Measurements from ENCODE around the gene CLDN34.

Gene CLDN34

GRCh38 chrX:9966775-9967408 lies at the start of gene CLDN34:
Gene CLDN34 (plus strand): TSS chrX:9967358. CDS start chrX:9967358, 0 bp downstream.
- Histone ChIP-seq H3K27me3 (ENCODE audit: insufficient read depth, low read length) (peaks cover 25% of the 10 kb centered on the region), H3K79me2 (ENCODE audit: control insufficient read depth, insufficient read depth, low read length, unreplicated experiment) (no peaks in the 10 kb centered on the region), H3K4me1 (ENCODE audit: control insufficient read depth, insufficient read depth, low read length, unreplicated experiment) (no peaks in the 10 kb centered on the region), H3K27ac (ENCODE audit: low read depth, low read length) (no peak within 1 kb of the TSS), H3K4me3 (ENCODE audit: low read depth, low read length) (no peak within 1 kb of the TSS), H3K36me3 (ENCODE audit: insufficient read depth, low read length) (no peaks in the 10 kb centered on the region), H2AFZ (ENCODE audit: low read length, unreplicated experiment) (no peak within 1 kb of the TSS)

- no peak overlapping the region for H2AFZ ChIP-seq (ENCODE audit: low read length, unreplicated experiment)
- no peaks in the 10 kb centered on the region for H3K36me3 ChIP-seq (ENCODE audit: insufficient read depth, low read length)
- no peak overlapping the region for H3K4me3 ChIP-seq (ENCODE audit: low read depth, low read length)
- H3K27ac ChIP-seq (ENCODE audit: low read depth, low read length), result no peak overlapping the region
- peaks cover 6% of the 10 kb centered on the region for H3K4me1 ChIP-seq (ENCODE audit: control insufficient read depth, insufficient read depth, low read length, unreplicated experiment)
- peaks cover 50% of the 10 kb centered on the region for H3K27me3 ChIP-seq (ENCODE audit: insufficient read depth, low read length)
- no peaks in the 10 kb centered on the region for H3K79me2 ChIP-seq (ENCODE audit: control insufficient read depth, insufficient read depth, low read length, unreplicated experiment)
These were observed 49.3 kb upstream of the CLDN34 start for GRCh38 chrX:9917861-9918260.

- H3K27ac ChIP-seq (ENCODE audit: low read depth, low read length), result no peak overlapping the region
- no peaks in the 10 kb centered on the region for H3K36me3 ChIP-seq (ENCODE audit: insufficient read depth, low read length)
- H3K4me3 ChIP-seq (ENCODE audit: low read depth, low read length), result no peak overlapping the region
- H3K4me1 ChIP-seq (ENCODE audit: control insufficient read depth, insufficient read depth, low read length, unreplicated experiment), result no peaks in the 10 kb centered on the region
- no peak overlapping the region for H2AFZ ChIP-seq (ENCODE audit: low read length, unreplicated experiment)
- no peaks in the 10 kb centered on the region for H3K79me2 ChIP-seq (ENCODE audit: control insufficient read depth, insufficient read depth, low read length, unreplicated experiment)
- peaks cover 44% of the 10 kb centered on the region for H3K27me3 ChIP-seq (ENCODE audit: insufficient read depth, low read length)
These were observed 47.5 kb upstream of the CLDN34 start for GRCh38 chrX:9919632-9920172.

- no peak overlapping the region for H2AFZ ChIP-seq (ENCODE audit: low read length, unreplicated experiment)
- no peaks in the 10 kb centered on the region for H3K4me1 ChIP-seq (ENCODE audit: control insufficient read depth, insufficient read depth, low read length, unreplicated experiment)
- H3K27ac ChIP-seq (ENCODE audit: low read depth, low read length), result no peak overlapping the region
- H3K79me2 ChIP-seq (ENCODE audit: control insufficient read depth, insufficient read depth, low read length, unreplicated experiment), result no peaks in the 10 kb centered on the region
- peaks cover 36% of the 10 kb centered on the region for H3K27me3 ChIP-seq (ENCODE audit: insufficient read depth, low read length)
- H3K36me3 ChIP-seq (ENCODE audit: insufficient read depth, low read length), result no peaks in the 10 kb centered on the region
- H3K4me3 ChIP-seq (ENCODE audit: low read depth, low read length), result no peak overlapping the region
These were observed 45.8 kb upstream of the CLDN34 start for GRCh38 chrX:9921407-9921806.

- Histone ChIP-seq H2AFZ (ENCODE audit: low read length, unreplicated experiment) (no peak overlapping the region), H3K4me1 (ENCODE audit: control insufficient read depth, insufficient read depth, low read length, unreplicated experiment) (no peaks in the 10 kb centered on the region), H3K36me3 (ENCODE audit: insufficient read depth, low read length) (no peaks in the 10 kb centered on the region), H3K27me3 (ENCODE audit: insufficient read depth, low read length) (peaks cover 24% of the 10 kb centered on the region), H3K79me2 (ENCODE audit: control insufficient read depth, insufficient read depth, low read length, unreplicated experiment) (no peaks in the 10 kb centered on the region), H3K27ac (ENCODE audit: low read depth, low read length) (no peak overlapping the region), H3K4me3 (ENCODE audit: low read depth, low read length) (no peak overlapping the region)
These were observed 43.8 kb upstream of the CLDN34 start for GRCh38 chrX:9923357-9923756.

GRCh38 chrX:9926002-9926401 lies 41.2 kb upstream of the CLDN34 start:
- Histone ChIP-seq H3K27me3 (ENCODE audit: insufficient read depth, low read length) (peaks cover 11% of the 10 kb centered on the region), H3K27ac (ENCODE audit: low read depth, low read length) (no peak overlapping the region), H3K79me2 (ENCODE audit: control insufficient read depth, insufficient read depth, low read length, unreplicated experiment) (no peaks in the 10 kb centered on the region), H2AFZ (ENCODE audit: low read length, unreplicated experiment) (no peak overlapping the region), H3K36me3 (ENCODE audit: insufficient read depth, low read length) (no peaks in the 10 kb centered on the region), H3K4me3 (ENCODE audit: low read depth, low read length) (no peak overlapping the region), H3K4me1 (ENCODE audit: control insufficient read depth, insufficient read depth, low read length, unreplicated experiment) (no peaks in the 10 kb centered on the region)

- H3K27me3 ChIP-seq (ENCODE audit: insufficient read depth, low read length), result peaks cover 14% of the 10 kb centered on the region
- no peaks in the 10 kb centered on the region for H3K36me3 ChIP-seq (ENCODE audit: insufficient read depth, low read length)
- H3K79me2 ChIP-seq (ENCODE audit: control insufficient read depth, insufficient read depth, low read length, unreplicated experiment), result no peaks in the 10 kb centered on the region
- H3K4me1 ChIP-seq (ENCODE audit: control insufficient read depth, insufficient read depth, low read length, unreplicated experiment), result no peaks in the 10 kb centered on the region
- no peak overlapping the region for H3K27ac ChIP-seq (ENCODE audit: low read depth, low read length)
- H3K4me3 ChIP-seq (ENCODE audit: low read depth, low read length), result no peak overlapping the region
- H2AFZ ChIP-seq (ENCODE audit: low read length, unreplicated experiment), result no peak overlapping the region
These were observed 39.3 kb upstream of the CLDN34 start for GRCh38 chrX:9927698-9928482.

- H3K79me2 ChIP-seq (ENCODE audit: control insufficient read depth, insufficient read depth, low read length, unreplicated experiment), result no peaks in the 10 kb centered on the region
- 0 out of 2 replicates have a peak, but pooled peaks cover 3% of the 10 kb centered on the region for H3K27me3 ChIP-seq (ENCODE audit: insufficient read depth, low read length)
- no peak overlapping the region for H2AFZ ChIP-seq (ENCODE audit: low read length, unreplicated experiment)
- no peaks in the 10 kb centered on the region for H3K36me3 ChIP-seq (ENCODE audit: insufficient read depth, low read length)
- no peaks in the 10 kb centered on the region for H3K4me1 ChIP-seq (ENCODE audit: control insufficient read depth, insufficient read depth, low read length, unreplicated experiment)
- no peak overlapping the region for H3K4me3 ChIP-seq (ENCODE audit: low read depth, low read length)
- no peak overlapping the region for H3K27ac ChIP-seq (ENCODE audit: low read depth, low read length)
These were observed 31.7 kb upstream of the CLDN34 start for GRCh38 chrX:9935436-9935835.

- Histone ChIP-seq H3K4me1 (ENCODE audit: control insufficient read depth, insufficient read depth, low read length, unreplicated experiment) (no peaks in the 10 kb centered on the region), H3K36me3 (ENCODE audit: insufficient read depth, low read length) (no peaks in the 10 kb centered on the region), H3K4me3 (ENCODE audit: low read depth, low read length) (no peak overlapping the region), H3K27me3 (ENCODE audit: insufficient read depth, low read length) (no peaks in the 10 kb centered on the region), H3K27ac (ENCODE audit: low read depth, low read length) (no peak overlapping the region), H3K79me2 (ENCODE audit: control insufficient read depth, insufficient read depth, low read length, unreplicated experiment) (no peaks in the 10 kb centered on the region), H2AFZ (ENCODE audit: low read length, unreplicated experiment) (no peak overlapping the region)
These were observed 29.4 kb upstream of the CLDN34 start for GRCh38 chrX:9937761-9938160.

- Histone ChIP-seq H3K27me3 (ENCODE audit: insufficient read depth, low read length) (no peaks in the 10 kb centered on the region), H3K4me3 (ENCODE audit: low read depth, low read length) (no peak overlapping the region), H3K27ac (ENCODE audit: low read depth, low read length) (no peak overlapping the region), H3K79me2 (ENCODE audit: control insufficient read depth, insufficient read depth, low read length, unreplicated experiment) (no peaks in the 10 kb centered on the region), H3K4me1 (ENCODE audit: control insufficient read depth, insufficient read depth, low read length, unreplicated experiment) (no peaks in the 10 kb centered on the region), H3K36me3 (ENCODE audit: insufficient read depth, low read length) (no peaks in the 10 kb centered on the region), H2AFZ (ENCODE audit: low read length, unreplicated experiment) (no peak overlapping the region)
These were observed 28.6 kb upstream of the CLDN34 start for GRCh38 chrX:9938516-9938915.

GRCh38 chrX:9940421-9940820 lies 26.7 kb upstream of the CLDN34 start:
- H3K27me3 ChIP-seq (ENCODE audit: insufficient read depth, low read length), result no peaks in the 10 kb centered on the region
- no peak overlapping the region for H3K27ac ChIP-seq (ENCODE audit: low read depth, low read length)
- H3K79me2 ChIP-seq (ENCODE audit: control insufficient read depth, insufficient read depth, low read length, unreplicated experiment), result no peaks in the 10 kb centered on the region
- no peak overlapping the region for H2AFZ ChIP-seq (ENCODE audit: low read length, unreplicated experiment)
- no peak overlapping the region for H3K4me3 ChIP-seq (ENCODE audit: low read depth, low read length)
- H3K36me3 ChIP-seq (ENCODE audit: insufficient read depth, low read length), result no peaks in the 10 kb centered on the region
- H3K4me1 ChIP-seq (ENCODE audit: control insufficient read depth, insufficient read depth, low read length, unreplicated experiment), result no peaks in the 10 kb centered on the region
